HT1080 (cell line): Measurements from ENCODE around the gene DAND5. TPM values are rescaled to one million over a fixed set of nuclear protein-coding genes. Genes with fewer than 3 reads are reported as not detected.

Source experiments
- DNase-seq: peaks from one replicate; pipeline ENCODE4 v3.0.0-alpha.2; 2015; ENCODE audit warnings: low read depth
- total RNA-seq: library from RNA; depleted of rRNA; stranded (reverse); fragments of >200 nt; shearing (Covaris generic); gene quantifications from 2 replicates; pipeline ENCODE4 v1.2.3, GENCODE V29; 2014

DAND5 gene
- total RNA-seq, 1 experiment from 2014 or later: 0.31 TPM

- no peak for DNase-seq
Observed at GRCh38 chr19:12992729-12993128, 23.4 kb downstream of the DAND5 start.

- no peak for DNase-seq
Observed at GRCh38 chr19:12993562-12993961, 24.2 kb downstream of the DAND5 start.

- DNase-seq: no peak
Observed at GRCh38 chr19:12994701-12995595, 25.6 kb downstream of the DAND5 start, which contains the start of gene NFIX. TSS of gene NFIX (plus strand) at chr19:12995475. CDS start at chr19:12995838, 363 bp downstream.

GRCh38 chr19:12995596-12996405 lies 26.4 kb downstream of the DAND5 start:
- DNase-seq: no peak

GRCh38 chr19:12996406-12997094 lies 27.2 kb downstream of the DAND5 start:
- no peak for DNase-seq

- no peak for DNase-seq
Observed at GRCh38 chr19:12997179-12997966, 28.0 kb downstream of the DAND5 start.

- no peak for DNase-seq
Observed at GRCh38 chr19:12997967-12998940, 28.9 kb downstream of the DAND5 start.

GRCh38 chr19:13001166-13001501 lies 31.8 kb downstream of the DAND5 start:
- no peak for DNase-seq

GRCh38 chr19:13001502-13002165 lies 32.3 kb downstream of the DAND5 start:
- DNase-seq: no peak

GRCh38 chr19:13002166-13002898 lies 33.0 kb downstream of the DAND5 start:
- no peak for DNase-seq

- DNase-seq: no peak
Observed at GRCh38 chr19:13003081-13003480, 33.7 kb downstream of the DAND5 start.

GRCh38 chr19:13004273-13004672 lies 34.9 kb downstream of the DAND5 start:
- DNase-seq: no peak

- no peak for DNase-seq
Observed at GRCh38 chr19:13005253-13005652, 35.9 kb downstream of the DAND5 start.

GRCh38 chr19:13005861-13006370 lies 36.5 kb downstream of the DAND5 start:
- no peak for DNase-seq

GRCh38 chr19:13006431-13007281 lies 37.3 kb downstream of the DAND5 start:
- DNase-seq: no peak

GRCh38 chr19:13007292-13008045 lies 38.1 kb downstream of the DAND5 start:
- no peak for DNase-seq
